Caco-2 (cell line): ENCODE results near the gene PALLD. TPM values are rescaled to one million over a fixed set of nuclear protein-coding genes. Genes with fewer than 3 reads are reported as not detected.
A peak's percentile ranks its signal among the peaks of the same experiment; 100 is the strongest.

ENCODE experiments used
- BruUV-seq: library from RNA; stranded (reverse); fragments of 400-500 nt; replicated peaks from 2 replicates; lab custom pipeline; 2021; lab: Mats Ljungman, UMichigan
- CTCF ChIA-PET: fragments of 300-600 bp; sonication (Branson Sonifier 250); formaldehyde crosslinking; loops from one replicate; lab custom pipeline; 2022; ENCODE audit warnings: antibody characterized with exemption; lab: Charles Lee
- POLR2A ChIA-PET: fragments of 300-600 bp; sonication (Branson Sonifier 250); formaldehyde crosslinking; loops from one replicate; lab custom pipeline; 2022; ENCODE audit warnings: antibody characterized with exemption; lab: Charles Lee
- DNase-seq, 2 experiments: peaks; one replicate each; pipeline versions ENCODE4 v3.0.0 to v3.0.0-alpha.2; 2020 to 2022
- H3K27me3 ChIP-seq: replicated peaks from 2 replicates; pipeline ENCODE4 v1.6.0; 2011; ENCODE audit warnings: low read length; ENCODE audit not compliant: control insufficient read depth, insufficient read depth
- H3K36me3 ChIP-seq: 2 replicates; pipeline ENCODE4 v1.5.1; 2011; ENCODE audit warnings: low read length; ENCODE audit not compliant: control insufficient read depth, insufficient read depth
- H3K4me1 ChIP-seq: fragments of 250-450 bp; sonication (Bioruptor Pico); 2 replicates; pipeline ENCODE4 v1.5.1; 2020; ENCODE audit warnings: mild to moderate bottlenecking
- H3K4me3 ChIP-seq: 2 replicates; pipeline ENCODE4 v1.5.1; 2011; ENCODE audit warnings: low read depth, mild to moderate bottlenecking, control low read depth, low read length
- H3K9me3 ChIP-seq: fragments of 250-450 bp; sonication (Bioruptor Pico); 2 replicates; pipeline ENCODE4 v1.5.1; 2020; ENCODE audit warnings: mild to moderate bottlenecking, moderate library complexity
- H3K27ac Mint-ChIP-seq: one replicate; pipeline ENCODE4 v1.8.0; 2022; ENCODE audit warnings: mixed read lengths; ENCODE audit not compliant: unreplicated experiment
- H3K27me3 Mint-ChIP-seq: one replicate; pipeline ENCODE4 v1.8.0; 2022; ENCODE audit warnings: mixed read lengths; ENCODE audit not compliant: insufficient read depth, unreplicated experiment
- H3K36me3 Mint-ChIP-seq: one replicate; pipeline ENCODE4 v1.8.0; 2022; ENCODE audit warnings: mild to moderate bottlenecking, mixed read lengths; ENCODE audit not compliant: insufficient read depth, unreplicated experiment
- H3K4me1 Mint-ChIP-seq: one replicate; pipeline ENCODE4 v1.8.0; 2022; ENCODE audit warnings: low read depth, mixed read lengths; ENCODE audit not compliant: unreplicated experiment
- H3K4me3 Mint-ChIP-seq: one replicate; pipeline ENCODE4 v1.8.0; 2022; ENCODE audit warnings: mild to moderate bottlenecking, moderate library complexity, mixed read lengths; ENCODE audit not compliant: unreplicated experiment
- H3K9me3 Mint-ChIP-seq: one replicate; pipeline ENCODE4 v1.8.0; 2022; ENCODE audit warnings: mixed read lengths; ENCODE audit not compliant: unreplicated experiment
- CTCF ChIP-seq, 2 experiments: fragments of 200-600 bp in 1 of 2; IDR thresholded peaks; 1 replicate in 1 of 2; 2 replicates in 1 of 2; pipeline versions ENCODE4 v1.5.1 to v1.8.0; 2011 to 2022; ENCODE audit warnings: antibody characterized with exemption in 1 of 2, control low read depth in 1 of 2, inconsistent platforms in 1 of 2, low read depth in 1 of 2, low read length in 1 of 2, mild to moderate bottlenecking in 1 of 2, moderate library complexity in 1 of 2; ENCODE audit not compliant: insufficient read depth in 1 of 2, severe bottlenecking in 1 of 2, unreplicated experiment in 1 of 2
- intact Hi-C: fragments of 100-400 bp; cut with micrococcal nuclease; formaldehyde crosslinking; loops from one replicate; pipeline ENCODE4 v1.10.0; 2022; ENCODE audit not compliant: unreplicated experiment
- total RNA-seq: library from RNA; stranded (reverse); gene quantifications from 2 replicates; pipeline ENCODE4 v1.2.3, GENCODE V29; 2022

The PALLD gene
- total RNA-seq, 1 experiment from 2014 or later, result 12.3 TPM

- H3K36me3 Mint-ChIP-seq, result no peaks in the 10 kb centered on the region
- Histone ChIP-seq H3K4me1 (no peaks in the 10 kb centered on the region), H3K9me3 (no peaks in the 10 kb centered on the region), H3K27me3 (peaks cover 2% of the 10 kb centered on the region; the same call in 1 of the 2 replicates), H3K4me3 (no peak overlapping the region), H3K36me3 (no peaks in the 10 kb centered on the region)
- peaks cover 11% of the 10 kb centered on the region for H3K27me3 Mint-ChIP-seq
- peaks cover 6% of the 10 kb centered on the region for H3K4me1 Mint-ChIP-seq
- ChIA-PET CTCF (no interaction called here), POLR2A (no interaction called here)
- TF ChIP-seq CTCF (IDR thresholded peaks at IDR 0.05; ENCODE audit: insufficient read depth in 1 of 2, low read depth in 1 of 2, low read length in 1 of 2, severe bottlenecking in 1 of 2, unreplicated experiment in 1 of 2), result no peak
- intact Hi-C loops, result no loop called here
- no peak for DNase-seq
- H3K4me3 Mint-ChIP-seq, result no peak overlapping the region
- no peaks in the 10 kb centered on the region for H3K9me3 Mint-ChIP-seq
- no peak overlapping the region for H3K27ac Mint-ChIP-seq
- no TSS peak for BruUV-seq
These were observed 132.7 kb downstream of the PALLD start for GRCh38 chr4:168629566-168629965.

GRCh38 chr4:168630445-168631187 lies 133.8 kb downstream of the PALLD start:
- no peaks in the 10 kb centered on the region for H3K9me3 ChIP-seq
- no peak for DNase-seq
- peaks cover 2% of the 10 kb centered on the region; the same call in 1 of the 2 replicates for H3K27me3 ChIP-seq
- intact Hi-C loops, result loop anchor here (5.0 kb wide), 2 partner anchors 43 to 448 kb away; no protein-coding TSS in a partner anchor
- ChIA-PET CTCF (interaction anchor here (0.8 to 1.3 kb wide), 2 partner anchors 18 to 291 kb away, joined by 3 to 4 read pairs; no protein-coding TSS in a partner anchor), POLR2A (no interaction called here)
- Mint-ChIP-seq H3K27ac (peak overlapping the region; percentile 34), H3K4me1 (peaks cover 6% of the 10 kb centered on the region), H3K9me3 (no peaks in the 10 kb centered on the region), H3K36me3 (no peaks in the 10 kb centered on the region), H3K4me3 (peak overlapping the region; percentile 75), H3K27me3 (peaks cover 14% of the 10 kb centered on the region)
- no TSS peak for BruUV-seq
- peak overlapping the region; percentile 41 for H3K4me3 ChIP-seq
- H3K36me3 ChIP-seq, result no peaks in the 10 kb centered on the region
- no peaks in the 10 kb centered on the region for H3K4me1 ChIP-seq
- TF ChIP-seq CTCF (IDR thresholded peaks at IDR 0.05; ENCODE audit: insufficient read depth in 1 of 2, low read depth in 1 of 2, low read length in 1 of 2, severe bottlenecking in 1 of 2, unreplicated experiment in 1 of 2), result no peak

GRCh38 chr4:168631241-168632162 lies 134.7 kb downstream of the PALLD start:
- H3K9me3 Mint-ChIP-seq, result no peaks in the 10 kb centered on the region
- BruUV-seq, result no TSS peak
- H3K27me3 ChIP-seq, result peaks cover 2% of the 10 kb centered on the region; the same call in 1 of the 2 replicates
- ChIA-PET CTCF (interaction anchor here (0.7 to 1.3 kb wide), 3 partner anchors 17 to 290 kb away, joined by 3 to 4 read pairs (median 3); no protein-coding TSS in a partner anchor), POLR2A (no interaction called here)
- H3K9me3 ChIP-seq, result no peaks in the 10 kb centered on the region
- peak overlapping the region; percentile 34 for H3K27ac Mint-ChIP-seq
- no peaks in the 10 kb centered on the region for H3K36me3 Mint-ChIP-seq
- DNase-seq, result peak; percentile 56 to 69
- peak overlapping the region; percentile 75 for H3K4me3 Mint-ChIP-seq
- peak overlapping the region; percentile 41 for H3K4me3 ChIP-seq
- TF ChIP-seq CTCF (IDR thresholded peaks at IDR 0.05; ENCODE audit: insufficient read depth in 1 of 2, low read depth in 1 of 2, low read length in 1 of 2, severe bottlenecking in 1 of 2, unreplicated experiment in 1 of 2), result peak; percentile 14 to 34
- H3K4me1 Mint-ChIP-seq, result peaks cover 6% of the 10 kb centered on the region
- no peaks in the 10 kb centered on the region for H3K36me3 ChIP-seq
- H3K27me3 Mint-ChIP-seq, result peaks cover 14% of the 10 kb centered on the region
- intact Hi-C loops, result loop anchor here (5.0 kb wide), 2 partner anchors 44 to 449 kb away; no protein-coding TSS in a partner anchor
- H3K4me1 ChIP-seq, result no peaks in the 10 kb centered on the region
